Fibroblast of lung (primary cell): Measurements from ENCODE around the gene COPG1. TPM values are rescaled to one million over a fixed set of nuclear protein-coding genes. Genes with fewer than 3 reads are reported as not detected.
A peak's percentile ranks its signal among the peaks of the same experiment; 100 is the strongest.

Experiments
- DNase-seq, 2 donors: peaks; one replicate each; pipeline versions ENCODE4 v3.0.0 to v3.0.0-alpha.2; 2010; ENCODE audit warnings: low read depth in 2 of 2
- H2AFZ ChIP-seq: 2 replicates; pipeline ENCODE4 v1.5.1; 2012; ENCODE audit warnings: low read length, control low read depth, inconsistent platforms
- H3K27ac ChIP-seq: 2 replicates; pipeline ENCODE4 v1.5.1; 2011; ENCODE audit warnings: low read length, control low read depth; ENCODE audit not compliant: insufficient read depth
- H3K27me3 ChIP-seq: 2 replicates; pipeline ENCODE4 v1.5.1; 2011; ENCODE audit warnings: mild to moderate bottlenecking, low read length; ENCODE audit not compliant: control insufficient read depth, insufficient read depth
- H3K36me3 ChIP-seq: 2 replicates; pipeline ENCODE4 v1.5.1; 2011; ENCODE audit warnings: low read length; ENCODE audit not compliant: control insufficient read depth, insufficient read depth
- H3K4me1 ChIP-seq: 2 replicates; pipeline ENCODE4 v1.5.1; 2011; ENCODE audit warnings: low read length; ENCODE audit not compliant: control insufficient read depth, insufficient read depth; ENCODE audit errors: extremely low read depth
- H3K4me2 ChIP-seq: 2 replicates; pipeline ENCODE4 v1.5.1; 2011; ENCODE audit warnings: low read length, control low read depth; ENCODE audit not compliant: insufficient read depth; ENCODE audit errors: extremely low read depth
- H3K4me3 ChIP-seq, 4 experiments: fragments of 200-600 bp in 1 of 4; sonication (generic) in 1 of 4; replicated peaks in 1 of 4; 2 replicates each; pipeline ENCODE4 v1.5.1; 2011 to 2016; ENCODE audit warnings: low read length in 4 of 4, low read depth in 3 of 4, mild to moderate bottlenecking in 3 of 4, control low read depth in 2 of 4, inconsistent platforms in 1 of 4, mixed read lengths in 1 of 4; ENCODE audit not compliant: insufficient read depth in 1 of 4; ENCODE audit errors: control extremely low read depth in 1 of 4
- H3K79me2 ChIP-seq: 2 replicates; pipeline ENCODE4 v1.5.1; 2012; ENCODE audit warnings: mild to moderate bottlenecking, low read length, inconsistent platforms; ENCODE audit not compliant: control insufficient read depth, insufficient read depth
- H3K9ac ChIP-seq: 2 replicates; pipeline ENCODE4 v1.5.1; 2011; ENCODE audit warnings: mild to moderate bottlenecking, low read length, control low read depth; ENCODE audit not compliant: insufficient read depth
- H3K9me3 ChIP-seq: 2 replicates; pipeline ENCODE4 v1.5.1; 2012; ENCODE audit warnings: low read depth, low read length; ENCODE audit not compliant: control insufficient read depth, insufficient read depth
- H4K20me1 ChIP-seq: 2 replicates; pipeline ENCODE4 v1.5.1; 2011; ENCODE audit warnings: low read length; ENCODE audit not compliant: control insufficient read depth, insufficient read depth; ENCODE audit errors: extremely low read depth
- EZH2 ChIP-seq: IDR thresholded peaks from 2 replicates; pipeline ENCODE4 v1.5.1; 2012; ENCODE audit warnings: low read length, control low read depth, mild to moderate bottlenecking; ENCODE audit errors: missing control alignments
- polyA plus RNA-seq, 2 donors: library from polyadenylated mRNA; depleted of rRNA in 1 of 2; stranded (reverse) in 1 of 2; unstranded in 1 of 2; fragments of >200 nt; gene quantifications; 2 replicates each; pipeline ENCODE4 v1.2.1, GENCODE V29; 2011 to 2012; ENCODE audit warnings: missing spikeins in 1 of 2
- total RNA-seq: library from RNA; depleted of rRNA; stranded (reverse); fragments of >200 nt; gene quantifications from 2 replicates; pipeline ENCODE4 v1.2.1, GENCODE V29; 2014
- TF ChIP-seq, protein P1 (sequence below), 2 donors: IDR thresholded peaks in 1 of 2; conservative IDR thresholded peaks in 1 of 2; 1 replicate in 1 of 2; 2 replicates in 1 of 2; pipeline ENCODE4 v1.5.1; 2011 to 2012; ENCODE audit warnings: low read length in 2 of 2, control low read depth in 1 of 2, inconsistent platforms in 1 of 2, low read depth in 1 of 2, mild to moderate bottlenecking in 1 of 2

Gene COPG1
- total and polyA plus RNA-seq, 2 donors (not counting 1 experiment from before 2014, with no cell fraction given), result 257 to 306 TPM

DNA sequence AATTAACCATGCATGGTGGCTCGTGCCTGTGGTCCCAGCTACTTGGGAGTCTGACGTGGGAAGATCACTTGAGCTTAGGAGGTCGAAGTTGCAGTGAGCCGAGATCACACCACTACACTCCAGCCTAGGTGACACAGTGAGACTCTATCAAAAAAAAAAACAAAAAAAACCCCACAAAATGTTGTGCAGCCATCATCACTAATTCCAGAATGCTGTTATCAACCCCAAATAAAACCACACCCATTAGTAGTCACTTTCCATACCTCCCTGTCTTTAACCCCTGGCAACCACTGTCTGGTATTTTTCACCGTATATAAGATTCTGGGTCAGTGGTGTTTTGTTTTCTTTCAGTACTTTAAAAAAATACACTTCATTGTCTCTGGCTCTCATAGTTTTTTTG lies 45.9 kb downstream of the COPG1 start:
- peaks cover 2% of the 10 kb centered on the region for H3K36me3 ChIP-seq
- TF ChIP-seq, protein P1, sequence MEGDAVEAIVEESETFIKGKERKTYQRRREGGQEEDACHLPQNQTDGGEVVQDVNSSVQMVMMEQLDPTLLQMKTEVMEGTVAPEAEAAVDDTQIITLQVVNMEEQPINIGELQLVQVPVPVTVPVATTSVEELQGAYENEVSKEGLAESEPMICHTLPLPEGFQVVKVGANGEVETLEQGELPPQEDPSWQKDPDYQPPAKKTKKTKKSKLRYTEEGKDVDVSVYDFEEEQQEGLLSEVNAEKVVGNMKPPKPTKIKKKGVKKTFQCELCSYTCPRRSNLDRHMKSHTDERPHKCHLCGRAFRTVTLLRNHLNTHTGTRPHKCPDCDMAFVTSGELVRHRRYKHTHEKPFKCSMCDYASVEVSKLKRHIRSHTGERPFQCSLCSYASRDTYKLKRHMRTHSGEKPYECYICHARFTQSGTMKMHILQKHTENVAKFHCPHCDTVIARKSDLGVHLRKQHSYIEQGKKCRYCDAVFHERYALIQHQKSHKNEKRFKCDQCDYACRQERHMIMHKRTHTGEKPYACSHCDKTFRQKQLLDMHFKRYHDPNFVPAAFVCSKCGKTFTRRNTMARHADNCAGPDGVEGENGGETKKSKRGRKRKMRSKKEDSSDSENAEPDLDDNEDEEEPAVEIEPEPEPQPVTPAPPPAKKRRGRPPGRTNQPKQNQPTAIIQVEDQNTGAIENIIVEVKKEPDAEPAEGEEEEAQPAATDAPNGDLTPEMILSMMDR (conservative IDR thresholded peaks at IDR 0.05 in 1 of 2, IDR thresholded peaks at IDR 0.05 in 1 of 2; ENCODE audit: low read depth in 1 of 2, low read length in 2 of 2), result no peak
- no peak for TF ChIP-seq EZH2

DNA sequence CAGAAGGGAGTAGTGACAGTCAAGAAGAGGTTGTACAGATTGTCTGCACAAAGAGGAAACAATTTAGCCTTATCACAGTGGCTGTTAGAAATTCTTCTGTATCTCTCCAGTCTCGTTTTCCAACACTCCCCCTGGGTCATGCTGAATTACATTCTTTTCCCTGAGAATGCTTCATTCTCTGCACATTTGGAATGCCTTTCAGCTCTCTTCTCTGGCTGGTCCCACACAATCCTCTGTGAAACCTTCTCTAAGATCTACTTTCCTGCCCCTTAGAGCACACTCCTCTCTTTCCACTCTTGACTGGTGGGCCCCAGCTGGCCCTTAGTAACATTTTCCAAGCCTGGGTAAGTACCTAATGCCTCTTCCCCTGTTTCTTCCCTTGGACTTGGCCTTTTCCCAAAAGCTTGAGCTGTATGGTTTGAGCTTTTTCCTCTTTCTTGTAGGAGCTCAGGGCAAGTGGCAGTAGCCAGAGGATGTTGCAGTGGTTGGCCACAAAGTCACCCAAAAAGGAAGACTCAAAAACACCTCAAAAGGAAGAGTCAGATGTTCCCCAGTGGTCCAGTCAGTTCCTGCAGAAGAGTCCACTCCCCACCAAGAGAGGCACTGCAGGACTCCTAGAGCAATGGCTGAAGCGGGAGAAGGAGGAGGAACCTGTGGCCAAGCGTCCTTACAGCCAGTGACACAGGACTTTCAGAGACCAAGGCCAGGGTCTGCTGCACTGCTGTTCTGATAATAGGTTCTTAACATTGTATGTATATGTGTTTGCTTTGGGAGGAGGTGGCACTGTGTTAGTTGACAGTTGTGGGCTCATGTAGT lies 54.9 kb downstream of the COPG1 start:
- Histone ChIP-seq H3K4me2 (no peak overlapping the region), H4K20me1 (no peaks in the 10 kb centered on the region), H3K36me3 (peaks cover 3% of the 10 kb centered on the region), H3K9me3 (no peaks in the 10 kb centered on the region), H3K4me3 (no peak overlapping the region), H3K27me3 (no peaks in the 10 kb centered on the region), H3K4me1 (peaks cover 2% of the 10 kb centered on the region), H3K79me2 (no peaks in the 10 kb centered on the region), H3K27ac (no peak overlapping the region), H3K9ac (no peak overlapping the region), H2AFZ (no peak overlapping the region)
- TF ChIP-seq, protein P1 (conservative IDR thresholded peaks at IDR 0.05 in 1 of 2, IDR thresholded peaks at IDR 0.05 in 1 of 2; ENCODE audit: low read depth in 1 of 2, low read length in 2 of 2), result no peak
- TF ChIP-seq EZH2, result no peak
- peak in 1 of 2 donors; percentile 56 for DNase-seq

More for the DNA sequence above, 45.9 kb downstream of the COPG1 start:
- H3K4me2 ChIP-seq, result no peak overlapping the region
- H2AFZ ChIP-seq, result no peak overlapping the region
- H3K4me3 ChIP-seq, result no peak overlapping the region
- no peaks in the 10 kb centered on the region for H4K20me1 ChIP-seq
- H3K79me2 ChIP-seq, result no peaks in the 10 kb centered on the region
- no peaks in the 10 kb centered on the region for H3K27me3 ChIP-seq
- no peak overlapping the region for H3K27ac ChIP-seq
- H3K9ac ChIP-seq, result no peak overlapping the region
- no peaks in the 10 kb centered on the region for H3K9me3 ChIP-seq
- DNase-seq, result no peak
- no peaks in the 10 kb centered on the region for H3K4me1 ChIP-seq

GRCh38 chr3:129304962-129305222 lies 55.5 kb downstream of the COPG1 start:
- no peak for TF ChIP-seq EZH2
- TF ChIP-seq, protein P1 (conservative IDR thresholded peaks at IDR 0.05 in 1 of 2, IDR thresholded peaks at IDR 0.05 in 1 of 2; ENCODE audit: low read depth in 1 of 2, low read length in 2 of 2), result no peak
- Histone ChIP-seq H3K4me1 (peaks cover 2% of the 10 kb centered on the region), H4K20me1 (no peaks in the 10 kb centered on the region), H3K4me2 (no peak overlapping the region), H3K27me3 (no peaks in the 10 kb centered on the region), H3K4me3 (no peak overlapping the region), H2AFZ (no peak overlapping the region), H3K27ac (no peak overlapping the region), H3K9ac (no peak overlapping the region), H3K36me3 (peaks cover 3% of the 10 kb centered on the region), H3K9me3 (no peaks in the 10 kb centered on the region), H3K79me2 (no peaks in the 10 kb centered on the region)
- DNase-seq, result no peak
